HG02970 (cell line): ENCODE results near the gene GMPPA.

Source experiments
- ATAC-seq: cut with Tn5 transposase; IDR thresholded peaks from one replicate; pipeline ENCODE4 v1.9.1; 2021; ENCODE audit warnings: mild to moderate bottlenecking, moderate library complexity, moderate number of reproducible peaks; ENCODE audit not compliant: unreplicated experiment, low FRiP score

Gene GMPPA

DNA sequence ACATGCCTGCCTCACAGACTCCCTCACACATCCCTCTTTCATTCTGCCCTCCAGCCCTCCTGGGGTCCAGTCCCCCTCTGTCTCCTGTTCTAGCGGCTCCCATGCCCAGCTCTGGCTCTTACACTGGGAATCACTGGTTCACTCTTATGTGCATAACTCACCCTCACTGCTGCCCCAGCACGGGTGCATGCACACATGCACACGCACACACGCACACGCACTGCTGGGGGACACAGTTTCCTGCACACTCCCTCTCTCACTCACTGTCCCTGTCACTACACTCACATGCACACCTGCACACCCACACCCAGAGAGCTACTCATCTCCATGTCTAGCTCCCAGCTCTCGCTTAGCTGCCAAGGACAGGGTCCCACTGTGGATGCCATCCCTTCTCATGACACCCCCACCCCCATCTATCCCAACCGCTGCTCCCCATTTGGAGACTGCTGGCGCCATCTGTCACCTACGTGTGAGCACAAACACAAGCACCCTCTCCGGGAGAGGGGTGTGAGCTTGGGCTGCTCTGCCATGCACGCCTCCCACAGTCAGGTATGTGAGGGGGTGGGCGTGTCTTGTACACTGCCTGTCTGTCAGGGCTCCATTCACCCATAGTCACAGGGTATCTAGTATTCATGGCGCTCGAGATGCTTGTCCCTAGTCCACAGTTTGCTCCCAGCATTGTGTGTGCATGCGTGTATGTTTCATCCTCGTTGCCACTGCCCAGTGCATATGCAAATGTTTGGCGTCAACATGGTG, 17.4 kb downstream of the GMPPA start:
- no peak for ATAC-seq

DNA sequence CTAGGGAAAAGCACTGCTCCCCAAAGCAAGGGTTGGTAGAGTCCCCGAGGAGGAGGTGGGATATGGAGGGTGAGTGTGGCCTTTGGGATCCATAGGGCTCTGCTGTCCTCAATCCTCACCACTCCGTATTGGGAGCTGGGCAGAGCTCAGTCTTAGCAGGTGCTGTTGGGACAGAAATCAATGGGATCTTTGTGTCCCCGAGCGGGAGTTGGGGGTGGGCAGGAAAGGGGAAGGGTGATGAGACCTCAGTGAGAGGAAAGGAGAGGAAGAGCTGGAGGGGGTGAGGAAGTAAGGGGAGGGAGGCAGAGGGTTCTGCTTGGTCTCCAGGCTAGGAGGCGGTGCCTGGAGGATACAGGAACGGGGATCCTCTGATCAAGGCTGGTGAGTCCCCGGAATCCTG, 18.2 kb downstream of the GMPPA start:
- no peak for ATAC-seq

DNA sequence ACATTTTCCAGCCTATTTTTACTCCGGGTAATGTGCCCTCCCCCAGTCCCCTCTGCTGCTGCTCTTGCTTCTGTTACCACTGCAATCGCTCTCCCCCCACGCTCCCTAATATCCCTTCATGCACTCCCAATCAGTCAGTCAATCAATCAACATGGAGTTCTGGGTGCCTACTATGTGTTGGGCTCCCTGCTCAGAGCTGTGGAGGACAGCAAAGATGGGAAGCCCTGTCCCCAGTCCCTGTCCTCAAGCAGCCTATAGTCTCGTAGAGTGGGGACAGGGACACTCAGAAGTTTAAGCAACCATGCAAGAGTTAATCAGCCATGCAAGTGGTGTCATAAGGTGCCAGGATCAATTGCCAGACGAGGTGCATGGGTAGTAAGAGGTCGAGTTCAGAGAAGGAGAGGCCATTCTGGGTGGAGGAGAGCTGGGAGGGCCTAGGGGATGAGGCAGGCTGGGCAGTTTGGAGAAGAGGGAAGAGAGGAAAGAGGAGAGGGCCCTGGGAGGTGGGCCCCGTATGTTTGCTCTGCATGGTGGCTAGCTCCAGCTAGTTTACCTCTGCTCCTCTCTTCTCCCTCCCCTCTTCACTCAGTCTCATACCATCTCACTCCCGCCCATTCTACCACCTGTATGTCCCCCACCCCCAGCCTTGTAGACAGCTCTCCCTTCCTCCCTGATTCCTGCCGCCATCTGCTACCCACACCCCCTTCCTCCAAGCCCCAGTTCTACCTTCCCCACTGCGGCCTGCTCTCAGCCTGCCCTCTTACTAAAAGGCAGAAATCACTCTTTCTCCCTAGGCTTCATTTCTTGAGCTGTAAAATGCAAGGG, 19.5 kb downstream of the GMPPA start:
- ATAC-seq: no peak

DNA sequence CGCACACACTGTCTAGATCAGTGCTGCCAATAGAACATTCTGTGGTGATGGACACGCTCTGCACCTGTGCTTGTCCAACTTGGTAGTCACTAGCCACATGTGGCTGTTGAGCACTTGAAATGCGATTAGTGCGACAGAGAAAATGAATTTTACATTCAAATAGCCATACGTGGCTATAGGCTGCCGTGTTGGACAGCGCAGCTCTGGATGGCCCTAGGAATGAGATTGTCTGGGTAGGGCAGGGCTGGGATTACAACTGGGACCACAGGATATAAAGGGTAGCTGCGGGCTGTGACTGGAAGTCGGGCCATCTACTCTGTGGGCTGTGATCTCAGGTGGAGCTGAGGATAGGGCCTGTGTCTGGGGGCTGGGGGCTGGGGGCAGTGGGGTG, 20.8 kb downstream of the GMPPA start:
- no peak for ATAC-seq

DNA sequence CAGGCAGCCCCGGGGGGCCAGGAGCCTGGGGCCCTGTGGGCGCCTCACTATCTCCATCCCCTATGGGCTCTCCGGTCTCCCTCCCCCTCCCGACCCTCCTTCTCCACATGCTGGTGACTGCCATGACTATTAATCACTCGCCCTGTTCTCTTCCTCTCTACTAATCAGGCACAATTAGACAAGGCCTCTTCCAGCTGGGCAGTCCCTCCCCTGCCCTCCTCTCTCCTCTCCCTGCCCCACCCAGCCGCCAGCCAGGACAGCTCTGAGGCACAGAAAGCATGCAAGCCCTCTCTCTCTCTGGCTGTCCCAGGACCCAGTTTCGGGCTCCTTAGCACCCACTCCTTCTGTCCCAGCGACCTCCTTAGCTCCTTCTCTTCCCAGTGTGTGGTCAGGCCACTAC, 21.4 kb downstream of the GMPPA start:
- ATAC-seq: no peak

DNA sequence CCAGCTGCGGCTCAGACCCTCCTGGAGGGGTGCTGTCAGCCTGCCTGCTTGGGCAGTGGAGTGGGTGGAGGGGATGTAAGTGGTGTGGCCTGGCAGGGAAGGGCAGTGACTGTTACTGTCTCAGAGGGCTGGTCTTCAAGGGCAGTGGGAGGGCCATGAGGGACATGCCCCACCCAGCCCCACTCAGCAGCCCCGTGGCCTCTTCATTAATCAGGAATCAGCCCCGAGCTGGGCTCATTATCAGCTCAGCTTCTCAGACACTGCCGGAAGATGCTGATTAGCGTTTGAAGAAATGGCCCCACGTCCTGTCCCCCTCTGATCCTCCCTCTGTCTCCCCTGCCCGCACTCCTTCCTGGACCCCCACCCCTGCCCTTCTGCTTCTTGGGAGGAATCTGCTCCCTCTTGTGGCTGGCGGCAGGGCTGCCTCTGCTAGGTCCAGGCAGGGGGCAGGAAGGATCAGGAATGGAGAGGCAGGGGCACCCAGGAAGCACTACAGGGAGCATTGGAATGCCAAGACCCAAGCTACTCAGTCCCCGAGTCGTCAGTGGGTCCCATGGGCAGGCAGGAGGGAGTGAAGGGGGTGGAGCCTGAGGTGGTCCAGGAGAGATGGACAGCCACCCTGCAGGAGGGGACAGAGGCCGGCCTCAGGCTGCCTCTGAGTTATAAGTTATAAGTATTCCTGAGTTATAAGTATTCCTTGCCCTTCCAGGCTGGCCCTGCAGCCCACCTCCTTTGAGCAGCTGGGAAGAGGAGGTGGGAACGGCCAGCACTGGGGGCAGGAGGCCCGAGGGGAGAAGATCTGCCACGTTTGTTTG, 22.6 kb downstream of the GMPPA start:
- ATAC-seq: no peak

DNA sequence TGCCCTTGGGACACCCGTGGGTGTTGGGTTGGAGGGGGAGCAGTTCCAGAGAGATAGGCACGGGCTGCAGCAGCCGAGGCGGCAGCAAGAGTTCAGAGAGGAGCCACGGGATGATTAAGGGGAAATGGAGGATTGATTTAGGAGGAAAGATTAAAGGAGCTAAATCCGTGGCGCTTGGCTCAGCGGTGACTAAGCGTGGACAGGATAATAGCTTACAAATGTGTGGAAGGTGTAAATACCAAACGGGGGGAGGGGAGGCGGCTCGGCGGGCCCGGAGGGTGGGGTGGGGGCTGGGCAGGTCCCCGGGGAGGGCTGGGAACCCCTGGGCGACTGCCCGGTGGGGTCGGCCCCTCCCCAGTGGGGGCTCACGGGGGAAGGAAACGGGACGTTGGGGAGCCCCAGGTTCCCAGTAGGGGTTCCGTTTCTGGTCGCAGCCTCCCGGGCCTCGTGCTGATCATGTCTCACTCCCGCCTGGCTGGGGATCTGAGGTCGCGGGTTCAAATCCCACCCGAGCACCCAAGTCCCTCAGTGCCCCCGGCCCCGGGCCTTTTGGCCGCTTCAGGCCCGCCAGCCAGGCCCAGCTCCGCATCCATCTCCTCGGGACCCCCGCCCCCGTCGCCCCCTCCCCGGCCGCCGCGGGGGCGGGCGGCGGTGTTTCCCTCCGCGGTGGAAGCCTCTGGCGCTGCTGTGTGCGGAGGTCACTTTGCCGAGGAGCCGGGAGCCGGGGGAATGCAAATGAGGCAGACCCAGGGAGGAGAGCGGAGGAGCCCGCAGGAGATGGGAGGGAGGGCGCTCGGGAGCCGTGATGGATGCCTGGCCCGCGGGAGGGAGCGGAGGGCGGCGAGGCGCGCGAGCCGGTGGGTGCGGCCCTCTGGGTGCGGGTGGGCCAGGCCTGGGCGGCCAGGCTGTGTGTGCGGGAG, 23.7 kb downstream of the GMPPA start:
- no peak for ATAC-seq

DNA sequence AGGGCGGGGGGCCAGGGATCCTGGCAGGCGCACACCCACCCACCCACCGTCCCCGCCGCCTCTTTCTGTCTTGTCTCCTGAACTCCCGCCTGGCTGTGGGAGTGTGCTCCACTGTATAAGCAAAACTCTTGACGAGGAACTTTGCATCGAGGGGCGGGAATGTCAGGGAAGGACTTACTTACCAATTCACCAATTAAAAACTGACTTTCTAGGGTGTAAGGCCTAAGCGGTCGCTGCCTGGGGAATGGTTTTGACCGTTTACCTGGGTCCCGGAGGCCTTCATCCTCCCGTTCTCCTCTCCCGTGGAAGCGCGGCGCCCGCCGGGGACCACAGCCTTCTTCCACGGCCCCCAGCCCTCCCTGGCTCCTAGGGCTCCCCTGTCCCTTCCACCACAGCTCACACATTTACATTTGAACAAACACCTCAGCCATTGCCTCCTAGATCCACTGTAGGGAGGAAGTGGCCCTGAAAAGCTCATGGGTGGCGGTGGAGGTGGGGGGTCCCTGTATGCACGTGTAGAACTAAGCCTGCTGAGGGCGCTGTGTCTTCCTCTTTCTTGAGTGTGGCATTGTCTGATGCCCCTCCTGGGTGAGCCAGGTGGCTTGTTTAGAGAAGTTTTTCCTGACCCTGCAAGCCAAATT, 24.5 kb downstream of the GMPPA start:
- no peak for ATAC-seq

DNA sequence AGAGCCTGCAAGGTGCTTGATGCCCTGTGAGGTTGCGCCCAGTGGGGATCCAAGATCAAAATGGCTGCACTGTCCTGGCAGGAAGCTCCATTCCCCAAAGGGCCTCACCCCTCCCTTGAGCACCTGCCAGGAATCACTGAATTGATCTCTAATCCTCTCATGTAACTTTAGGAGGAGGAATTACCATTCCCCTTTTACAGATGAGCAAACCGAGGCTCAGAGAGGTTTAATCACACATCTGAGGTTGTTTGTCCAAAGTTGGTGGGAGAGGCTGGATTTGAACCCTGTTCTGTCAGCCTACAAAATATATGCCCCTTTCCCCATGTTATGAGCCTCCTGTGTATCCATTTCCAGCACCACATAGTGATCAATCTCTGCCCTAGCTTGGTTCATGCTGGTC, 26.1 kb downstream of the GMPPA start:
- ATAC-seq: no peak

DNA sequence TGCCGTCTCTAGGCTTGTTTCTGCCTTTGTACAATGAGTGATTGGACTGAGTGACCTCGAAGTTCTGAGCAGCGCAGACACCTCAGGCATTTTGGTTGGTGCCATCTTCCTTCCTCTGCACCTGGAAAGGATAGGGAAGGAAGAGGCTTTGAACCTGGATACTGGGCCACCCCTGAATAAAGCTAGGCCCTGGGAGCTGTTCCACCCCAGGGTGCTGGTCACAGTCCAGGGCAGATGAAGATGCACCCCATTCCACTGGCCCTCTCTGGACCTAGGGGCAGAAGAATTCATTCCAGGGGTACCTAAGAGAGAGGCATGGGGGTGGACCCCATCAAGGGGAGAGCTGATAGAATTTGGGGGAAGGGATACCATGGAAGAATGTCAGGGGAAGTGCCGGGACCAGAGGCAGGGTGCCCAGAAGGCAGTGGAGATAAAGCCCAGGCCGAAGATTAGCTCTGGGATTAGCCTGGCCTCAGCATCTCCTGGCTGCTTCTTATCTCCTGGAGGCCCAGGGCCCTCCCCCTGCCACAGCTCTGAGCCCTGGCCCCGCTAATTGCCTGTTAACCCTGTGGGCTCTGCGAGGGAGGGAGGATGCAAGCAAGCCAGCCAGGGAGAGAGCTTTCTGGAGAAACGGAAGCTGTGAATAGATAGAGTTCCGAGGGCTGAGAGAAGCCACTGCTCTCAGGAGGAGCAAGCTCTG, 27.0 kb downstream of the GMPPA start:
- ATAC-seq: no peak

DNA sequence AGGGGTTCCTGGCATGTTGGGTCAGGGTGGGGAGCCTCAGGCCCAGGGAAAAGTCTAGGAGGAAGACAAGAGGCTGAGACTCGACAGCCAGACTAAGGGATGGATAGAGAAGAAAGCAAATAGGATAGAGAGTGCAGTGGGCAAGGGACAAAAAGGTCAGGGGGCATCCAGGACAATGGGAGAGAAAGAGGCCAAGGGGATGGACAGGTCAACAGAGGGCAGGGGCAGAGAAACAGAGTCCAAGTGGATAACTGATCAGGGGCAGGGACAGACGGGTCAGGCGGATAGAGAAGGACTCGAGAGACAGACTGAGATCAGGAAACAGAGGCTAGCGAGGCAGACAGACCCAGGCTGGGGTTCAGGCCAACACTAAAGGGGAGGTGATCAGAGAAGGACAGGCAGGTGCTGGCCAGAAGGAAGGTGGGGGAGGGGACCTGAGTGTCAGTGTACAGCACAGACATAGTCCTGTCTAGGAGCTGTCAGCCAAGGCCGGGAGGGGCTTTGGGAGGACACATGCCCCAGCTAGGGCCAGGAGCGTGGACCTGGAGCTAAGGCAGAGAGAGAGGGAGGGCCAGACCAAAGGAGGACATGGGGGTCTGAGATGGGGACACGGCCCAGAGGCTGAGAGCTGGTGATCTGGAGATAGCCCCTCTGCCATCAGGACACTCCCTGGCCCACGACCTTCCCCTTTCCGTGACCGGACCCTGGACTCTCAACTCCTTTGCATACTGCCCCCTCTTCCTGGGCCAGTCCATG, 27.8 kb downstream of the GMPPA start:
- ATAC-seq: no peak

DNA sequence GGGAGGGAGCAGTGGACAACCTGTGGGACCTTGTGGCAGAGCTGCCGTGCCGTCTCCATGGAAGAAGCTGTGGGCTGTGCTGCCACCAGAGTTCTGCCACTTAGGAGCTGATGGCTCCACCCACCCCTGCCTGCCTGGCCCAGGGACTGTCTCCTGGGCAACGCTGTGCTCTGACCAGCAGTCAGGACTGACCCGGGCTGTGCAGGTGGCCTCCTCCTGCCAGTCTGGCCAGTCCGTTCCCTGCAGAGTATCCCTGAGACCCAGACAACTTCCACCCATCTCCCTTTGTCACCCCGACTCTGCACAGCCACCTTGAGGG, 28.3 kb downstream of the GMPPA start:
- no peak for ATAC-seq

DNA sequence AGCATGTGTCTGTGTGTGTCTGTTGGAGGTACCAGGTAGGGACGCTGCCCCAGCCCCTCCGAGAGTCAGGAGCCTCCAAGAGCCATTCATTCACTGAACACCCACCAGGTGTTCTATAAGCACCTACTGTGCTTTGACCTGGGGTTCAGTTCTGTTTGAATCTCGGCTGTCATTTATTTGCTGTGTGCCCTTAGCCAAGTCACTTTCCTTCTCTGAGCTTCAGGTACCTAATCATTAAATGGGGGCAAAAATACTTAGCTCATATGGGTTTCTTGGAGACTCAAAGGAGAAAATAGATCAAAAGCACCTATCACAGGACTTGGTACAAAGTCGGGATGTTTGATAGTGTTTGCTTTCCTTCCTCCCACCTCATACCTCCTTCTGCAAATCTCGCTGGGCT, 28.8 kb downstream of the GMPPA start:
- ATAC-seq: no peak

DNA sequence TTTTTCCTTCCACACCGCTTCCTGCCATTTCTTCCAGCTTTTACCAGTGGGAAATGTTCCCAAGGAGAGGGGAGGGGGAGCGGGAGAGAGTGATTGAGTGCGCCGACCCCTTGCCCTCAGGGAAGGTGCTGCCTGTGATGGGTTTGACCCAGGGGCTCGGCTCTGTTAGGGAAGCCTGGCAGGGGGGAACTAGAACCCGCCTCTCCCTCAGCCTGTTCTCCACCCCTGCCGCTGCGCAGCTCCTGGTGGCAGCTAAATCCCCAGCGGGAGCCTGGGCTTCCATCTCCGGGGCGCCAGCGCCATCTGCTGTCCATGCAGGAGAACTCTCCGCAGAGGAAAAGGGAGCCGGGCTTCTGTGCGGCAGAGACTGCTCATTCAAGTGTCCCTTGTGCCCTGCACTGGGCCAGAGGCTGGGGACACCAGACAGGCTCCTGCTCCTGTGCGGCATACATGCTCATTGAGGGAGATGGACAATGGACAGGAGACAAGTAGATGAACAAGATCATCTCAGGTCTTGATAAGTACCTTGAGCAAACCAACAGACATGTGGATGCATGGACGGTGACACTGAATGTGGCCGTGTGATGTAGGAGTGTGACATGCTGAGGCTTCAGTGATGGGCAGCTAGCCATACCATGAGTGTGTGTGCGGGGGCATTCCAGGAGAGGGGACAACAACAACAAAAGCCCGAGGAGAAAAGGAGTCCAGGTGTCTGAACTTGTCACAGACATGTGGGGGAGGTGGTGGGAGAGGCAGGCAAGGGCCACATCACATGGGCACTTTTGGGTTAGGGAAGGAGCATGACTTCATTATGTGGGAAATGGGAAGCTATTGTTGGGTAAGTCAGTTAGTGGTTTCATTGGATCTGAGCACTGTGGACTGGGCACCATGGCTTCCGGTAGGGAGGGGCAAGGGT, 31.6 kb downstream of the GMPPA start:
- ATAC-seq: peak; percentile 51

DNA sequence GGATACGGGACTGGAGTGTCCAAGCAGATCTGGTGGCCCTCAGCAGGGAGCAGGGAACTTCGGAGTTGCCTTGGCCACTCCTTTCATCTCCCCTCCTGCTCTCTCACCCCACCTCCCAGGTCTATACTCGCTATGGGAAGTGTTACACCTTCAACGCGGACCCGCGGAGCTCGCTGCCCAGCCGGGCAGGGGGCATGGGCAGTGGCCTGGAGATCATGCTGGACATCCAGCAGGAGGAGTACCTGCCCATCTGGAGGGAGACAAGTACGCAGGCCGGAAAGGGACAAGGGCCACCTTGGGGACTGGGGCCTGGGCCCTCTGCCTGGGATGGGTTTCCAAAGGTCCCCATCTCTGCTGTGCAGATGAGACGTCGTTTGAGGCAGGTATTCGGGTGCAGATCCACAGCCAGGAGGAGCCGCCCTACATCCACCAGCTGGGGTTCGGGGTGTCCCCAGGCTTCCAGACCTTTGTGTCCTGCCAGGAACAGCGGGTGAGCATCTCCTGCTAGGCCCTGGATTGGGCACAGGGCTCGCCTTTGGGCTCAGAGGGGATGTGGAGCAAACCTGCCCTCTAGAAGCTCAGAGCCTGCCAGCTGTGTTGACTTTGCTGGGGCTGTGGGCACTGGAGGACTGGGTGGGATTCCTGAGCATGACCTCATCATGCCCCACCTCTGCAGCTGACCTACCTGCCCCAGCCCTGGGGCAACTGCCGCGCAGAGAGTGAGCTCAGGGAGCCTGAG, 33.1 kb downstream of the GMPPA start:
- no peak for ATAC-seq

DNA sequence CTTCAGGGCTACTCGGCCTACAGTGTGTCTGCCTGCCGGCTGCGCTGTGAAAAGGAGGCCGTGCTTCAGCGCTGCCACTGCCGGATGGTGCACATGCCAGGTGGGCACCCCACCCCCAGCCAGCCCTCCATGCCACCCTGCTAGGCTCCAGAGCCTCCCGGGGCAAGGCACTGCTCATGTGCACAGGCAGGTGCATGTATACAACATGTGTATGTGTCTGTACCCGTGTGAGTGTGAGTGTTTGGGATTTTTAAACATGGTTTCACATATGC, 33.6 kb downstream of the GMPPA start:
- ATAC-seq: no peak
